ENCODE measurements around the gene SHISA6.

Gene SHISA6

GRCh38 chr17:11384131-11384530 lies 143.1 kb downstream of the SHISA6 start:
- H3K9ac ChIP-seq (ENCODE audit: low read length), result no peak overlapping the region
- no peak overlapping the region for H4K12ac ChIP-seq (ENCODE audit: low read depth, low read length)
- no peaks in the 10 kb centered on the region for H3K79me1 ChIP-seq (ENCODE audit: low read length)
- no peak overlapping the region for H2AFZ ChIP-seq (ENCODE audit: insufficient read depth, low read length, poor library complexity)
- H3K9me3 ChIP-seq (ENCODE audit: insufficient read depth, low read depth, low read length), result no peaks in the 10 kb centered on the region
- WGBS (ENCODE audit: extremely low coverage, insufficient coverage, insufficient read length), result no CpG with 5 or more reads among the region's 3 CpGs
- H3K79me2 ChIP-seq (ENCODE audit: control insufficient read depth, insufficient read depth, low read length, poor library complexity), result no peaks in the 10 kb centered on the region
- no peak overlapping the region for H4K91ac ChIP-seq (ENCODE audit: low read depth, low read length)
- no peak overlapping the region for H3K18ac ChIP-seq (ENCODE audit: low read length)
- no peak overlapping the region for H3K4me3 ChIP-seq (ENCODE audit: low read depth, low read length)
- H3K36me3 ChIP-seq (ENCODE audit: control insufficient read depth in 1 of 2, insufficient read depth in 2 of 2, low read length in 2 of 2), result no peaks in the 10 kb centered on the region
- H3K4me1 ChIP-seq (ENCODE audit: control insufficient read depth in 1 of 2, insufficient read depth in 2 of 2, low read length in 2 of 2), result no peaks in the 10 kb centered on the region
- H4K8ac ChIP-seq (ENCODE audit: low read depth, low read length), result no peak overlapping the region
- no peak overlapping the region for H3K4ac ChIP-seq (ENCODE audit: low read depth, low read length)
- H2AK5ac ChIP-seq (ENCODE audit: low read length), result no peak overlapping the region
- no peak overlapping the region for H3K27ac ChIP-seq (ENCODE audit: low read depth, low read length)
- no peaks in the 10 kb centered on the region for H3K27me3 ChIP-seq (ENCODE audit: insufficient read depth, low read length)
- no peak overlapping the region for H3K23ac ChIP-seq (ENCODE audit: low read length)
- no peak overlapping the region for H2BK5ac ChIP-seq (ENCODE audit: low read depth, low read length, poor library complexity)
- no peak overlapping the region for H3K14ac ChIP-seq (ENCODE audit: low read length)
- no peak overlapping the region for H2BK12ac ChIP-seq (ENCODE audit: low read length)
- no peak overlapping the region for H2BK120ac ChIP-seq (ENCODE audit: insufficient read depth, low read length, poor library complexity)
- no peak for DNase-seq
- no peak overlapping the region for H3K4me2 ChIP-seq (ENCODE audit: low read length)

DNA sequence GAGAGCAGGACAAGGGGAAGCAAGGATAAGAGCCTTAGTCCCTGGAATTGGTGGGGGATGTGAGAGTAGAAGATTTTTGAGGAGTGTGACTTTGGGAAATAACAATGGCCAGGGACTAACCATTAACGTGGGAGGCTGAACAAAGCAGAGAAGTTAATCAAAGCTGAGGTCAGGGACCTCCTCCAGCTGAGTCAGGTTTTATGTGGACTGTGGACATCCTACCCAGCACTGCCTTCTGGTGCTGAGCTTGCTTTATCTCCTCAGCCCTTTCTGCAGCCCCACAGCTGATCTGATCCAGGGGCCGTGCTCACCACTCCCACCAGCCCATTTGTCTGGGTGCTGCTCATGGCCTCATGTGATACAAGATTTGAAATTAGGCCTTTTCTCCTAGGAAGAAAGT lies 146.6 kb downstream of the SHISA6 start:
- no peaks in the 10 kb centered on the region for H3K27me3 ChIP-seq (ENCODE audit: insufficient read depth, low read length)
- DNase-seq, result no peak
- H3K36me3 ChIP-seq (ENCODE audit: control insufficient read depth in 1 of 2, insufficient read depth in 2 of 2, low read length in 2 of 2), result no peaks in the 10 kb centered on the region
- H3K4ac ChIP-seq (ENCODE audit: low read depth, low read length), result no peak overlapping the region
- no peak overlapping the region for H3K14ac ChIP-seq (ENCODE audit: low read length)
- no peaks in the 10 kb centered on the region for H3K9me3 ChIP-seq (ENCODE audit: insufficient read depth, low read depth, low read length)
- H3K18ac ChIP-seq (ENCODE audit: low read length), result no peak overlapping the region
- no peaks in the 10 kb centered on the region for H3K79me2 ChIP-seq (ENCODE audit: control insufficient read depth, insufficient read depth, low read length, poor library complexity)
- H3K4me3 ChIP-seq (ENCODE audit: low read depth, low read length), result no peak overlapping the region
- no peak overlapping the region for H2AK5ac ChIP-seq (ENCODE audit: low read length)
- H3K4me2 ChIP-seq (ENCODE audit: low read length), result no peak overlapping the region
- no peak overlapping the region for H3K9ac ChIP-seq (ENCODE audit: low read length)
- no peak overlapping the region for H4K91ac ChIP-seq (ENCODE audit: low read depth, low read length)
- H3K79me1 ChIP-seq (ENCODE audit: low read length), result no peaks in the 10 kb centered on the region
- H3K4me1 ChIP-seq (ENCODE audit: control insufficient read depth in 1 of 2, insufficient read depth in 2 of 2, low read length in 2 of 2), result no peaks in the 10 kb centered on the region
- H2BK12ac ChIP-seq (ENCODE audit: low read length), result no peak overlapping the region
- H4K8ac ChIP-seq (ENCODE audit: low read depth, low read length), result no peak overlapping the region
- H2BK120ac ChIP-seq (ENCODE audit: insufficient read depth, low read length, poor library complexity), result no peak overlapping the region
- H4K12ac ChIP-seq (ENCODE audit: low read depth, low read length), result no peak overlapping the region
- H3K23ac ChIP-seq (ENCODE audit: low read length), result no peak overlapping the region
- H3K27ac ChIP-seq (ENCODE audit: low read depth, low read length), result no peak overlapping the region
- no peak overlapping the region for H2AFZ ChIP-seq (ENCODE audit: insufficient read depth, low read length, poor library complexity)
- H2BK5ac ChIP-seq (ENCODE audit: low read depth, low read length, poor library complexity), result no peak overlapping the region
- WGBS (ENCODE audit: extremely low coverage, insufficient coverage, insufficient read length), result no CpG with 5 or more reads among the region's 2 CpGs

DNA sequence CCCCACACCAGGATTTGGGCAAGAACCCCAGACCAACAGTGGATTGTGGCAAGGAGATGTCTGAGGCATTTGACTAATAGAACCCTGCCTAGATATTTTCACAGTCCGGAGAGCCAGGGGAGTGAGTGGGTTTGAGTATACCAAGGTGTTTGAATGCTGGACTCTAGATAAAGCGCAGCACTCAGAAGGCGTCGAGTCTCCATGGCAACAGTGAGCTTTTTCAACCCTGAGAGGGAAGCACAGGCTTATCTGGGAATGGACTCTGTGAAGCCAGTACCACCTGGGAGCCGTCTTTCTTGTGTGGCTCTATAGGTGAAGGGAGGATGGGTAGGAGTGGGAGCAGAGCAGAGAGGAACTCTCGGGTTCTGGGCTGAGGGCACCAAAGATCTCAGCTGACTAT lies 147.0 kb downstream of the SHISA6 start:
- Histone ChIP-seq H3K27me3 (ENCODE audit: insufficient read depth, low read length) (no peaks in the 10 kb centered on the region), H3K27ac (ENCODE audit: low read depth, low read length) (no peak overlapping the region), H3K79me2 (ENCODE audit: control insufficient read depth, insufficient read depth, low read length, poor library complexity) (no peaks in the 10 kb centered on the region), H3K14ac (ENCODE audit: low read length) (no peak overlapping the region), H3K4me1 (ENCODE audit: control insufficient read depth in 1 of 2, insufficient read depth in 2 of 2, low read length in 2 of 2) (no peaks in the 10 kb centered on the region), H3K18ac (ENCODE audit: low read length) (no peak overlapping the region), H3K4me2 (ENCODE audit: low read length) (no peak overlapping the region), H2AFZ (ENCODE audit: insufficient read depth, low read length, poor library complexity) (no peak overlapping the region), H3K4me3 (ENCODE audit: low read depth, low read length) (no peak overlapping the region), H2BK120ac (ENCODE audit: insufficient read depth, low read length, poor library complexity) (no peak overlapping the region), H2AK5ac (ENCODE audit: low read length) (no peak overlapping the region), H4K12ac (ENCODE audit: low read depth, low read length) (no peak overlapping the region), H4K91ac (ENCODE audit: low read depth, low read length) (no peak overlapping the region), H3K23ac (ENCODE audit: low read length) (no peak overlapping the region), H3K36me3 (ENCODE audit: control insufficient read depth in 1 of 2, insufficient read depth in 2 of 2, low read length in 2 of 2) (no peaks in the 10 kb centered on the region), H3K79me1 (ENCODE audit: low read length) (no peaks in the 10 kb centered on the region), H3K9ac (ENCODE audit: low read length) (no peak overlapping the region), H2BK5ac (ENCODE audit: low read depth, low read length, poor library complexity) (no peak overlapping the region), H2BK12ac (ENCODE audit: low read length) (no peak overlapping the region), H3K9me3 (ENCODE audit: insufficient read depth, low read depth, low read length) (no peaks in the 10 kb centered on the region), H4K8ac (ENCODE audit: low read depth, low read length) (no peak overlapping the region), H3K4ac (ENCODE audit: low read depth, low read length) (no peak overlapping the region)
- DNase-seq, result no peak
- WGBS (ENCODE audit: extremely low coverage, insufficient coverage, insufficient read length), result no CpG with 5 or more reads among the region's 6 CpGs

- Histone ChIP-seq H3K14ac (ENCODE audit: low read length) (no peak overlapping the region), H3K4me2 (ENCODE audit: low read length) (no peak overlapping the region), H3K27ac (ENCODE audit: low read depth, low read length) (no peak overlapping the region), H3K79me2 (ENCODE audit: control insufficient read depth, insufficient read depth, low read length, poor library complexity) (no peaks in the 10 kb centered on the region), H4K91ac (ENCODE audit: low read depth, low read length) (no peak overlapping the region), H2BK5ac (ENCODE audit: low read depth, low read length, poor library complexity) (no peak overlapping the region), H3K27me3 (ENCODE audit: insufficient read depth, low read length) (no peaks in the 10 kb centered on the region), H3K18ac (ENCODE audit: low read length) (no peak overlapping the region), H4K8ac (ENCODE audit: low read depth, low read length) (no peak overlapping the region), H3K9me3 (ENCODE audit: insufficient read depth, low read depth, low read length) (no peaks in the 10 kb centered on the region), H2BK12ac (ENCODE audit: low read length) (no peak overlapping the region), H3K36me3 (ENCODE audit: control insufficient read depth in 1 of 2, insufficient read depth in 2 of 2, low read length in 2 of 2) (no peaks in the 10 kb centered on the region), H3K4ac (ENCODE audit: low read depth, low read length) (no peak overlapping the region), H3K4me3 (ENCODE audit: low read depth, low read length) (no peak overlapping the region), H4K12ac (ENCODE audit: low read depth, low read length) (no peak overlapping the region), H3K4me1 (ENCODE audit: control insufficient read depth in 1 of 2, insufficient read depth in 2 of 2, low read length in 2 of 2) (no peaks in the 10 kb centered on the region), H3K9ac (ENCODE audit: low read length) (no peak overlapping the region), H3K23ac (ENCODE audit: low read length) (no peak overlapping the region), H2BK120ac (ENCODE audit: insufficient read depth, low read length, poor library complexity) (no peak overlapping the region), H2AK5ac (ENCODE audit: low read length) (no peak overlapping the region), H2AFZ (ENCODE audit: insufficient read depth, low read length, poor library complexity) (no peak overlapping the region), H3K79me1 (ENCODE audit: low read length) (no peaks in the 10 kb centered on the region)
- no CpG with 5 or more reads among the region's 2 CpGs for WGBS (ENCODE audit: extremely low coverage, insufficient coverage, insufficient read length)
- DNase-seq, result no peak
Observed at GRCh38 chr17:11389583-11389982, 148.6 kb downstream of the SHISA6 start.

Data from trophoblast cell (in vitro differentiated cells and primary cell).